22Rv1 (cell line): Measurements from ENCODE around the gene ACSBG1.

Experiments
- CTCF ChIP-seq: fragments of 450-650 bp; IDR thresholded peaks from 2 replicates; pipeline ENCODE4 v1.5.1; 2017; ENCODE audit warnings: mild to moderate bottlenecking
- ZFX ChIP-seq: fragments of 450-650 bp; IDR thresholded peaks from 2 replicates; pipeline ENCODE4 v1.6.1; 2017; ENCODE audit warnings: antibody characterized with exemption, borderline replicate concordance

GRCh38 chr15:78147566-78147965 is 86.8 kb downstream of the ACSBG1 start:
- TF ChIP-seq CTCF = no peak
- no peak for TF ChIP-seq ZFX
